GM19468 (cell line): ENCODE measurements around the gene NAXE.
"Not testable (repeated sequence)": the region's sequence is repeated elsewhere in the genome, so short reads cannot be mapped to it uniquely, and the experiment has no call there.

Experiments used
- ATAC-seq: cut with Tn5 transposase; IDR thresholded peaks from one replicate; pipeline ENCODE4 v1.9.1; 2021; ENCODE audit warnings: mild to moderate bottlenecking, moderate library complexity, moderate number of reproducible peaks; ENCODE audit not compliant: unreplicated experiment; ENCODE audit errors: extremely low read depth

The NAXE gene

DNA sequence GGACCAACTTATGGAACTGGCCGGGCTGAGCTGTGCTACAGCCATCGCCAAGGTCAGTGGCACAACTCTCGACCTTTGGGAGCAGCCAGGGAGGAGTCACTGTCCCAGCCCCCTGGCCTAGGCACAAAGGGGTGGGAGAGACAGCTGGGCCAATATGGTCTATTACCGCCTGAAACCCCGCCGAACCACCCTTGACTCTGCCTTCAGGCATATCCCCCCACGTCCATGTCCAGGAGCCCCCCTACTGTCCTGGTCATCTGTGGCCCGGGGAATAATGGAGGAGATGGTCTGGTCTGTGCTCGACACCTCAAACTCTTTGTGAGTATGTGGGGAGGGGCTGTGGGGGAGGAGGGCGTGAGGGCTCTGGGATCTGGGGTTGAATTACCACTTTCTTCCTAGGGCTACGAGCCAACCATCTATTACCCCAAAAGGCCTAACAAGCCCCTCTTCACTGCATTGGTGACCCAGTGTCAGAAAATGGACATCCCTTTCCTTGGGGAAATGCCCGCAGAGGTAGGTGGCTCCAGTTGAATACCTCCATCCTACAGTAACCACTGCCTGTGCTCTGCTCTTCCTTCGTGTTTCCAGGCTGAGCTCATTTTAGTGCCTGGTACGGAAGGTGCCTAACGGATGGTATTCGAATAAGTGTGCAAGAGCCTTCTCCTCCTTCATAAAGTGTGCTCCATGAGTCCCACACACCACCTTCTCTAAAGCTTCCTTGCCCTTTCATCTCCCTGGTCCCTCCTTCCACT is 758 bp downstream of the NAXE start:
- no peak for ATAC-seq

DNA sequence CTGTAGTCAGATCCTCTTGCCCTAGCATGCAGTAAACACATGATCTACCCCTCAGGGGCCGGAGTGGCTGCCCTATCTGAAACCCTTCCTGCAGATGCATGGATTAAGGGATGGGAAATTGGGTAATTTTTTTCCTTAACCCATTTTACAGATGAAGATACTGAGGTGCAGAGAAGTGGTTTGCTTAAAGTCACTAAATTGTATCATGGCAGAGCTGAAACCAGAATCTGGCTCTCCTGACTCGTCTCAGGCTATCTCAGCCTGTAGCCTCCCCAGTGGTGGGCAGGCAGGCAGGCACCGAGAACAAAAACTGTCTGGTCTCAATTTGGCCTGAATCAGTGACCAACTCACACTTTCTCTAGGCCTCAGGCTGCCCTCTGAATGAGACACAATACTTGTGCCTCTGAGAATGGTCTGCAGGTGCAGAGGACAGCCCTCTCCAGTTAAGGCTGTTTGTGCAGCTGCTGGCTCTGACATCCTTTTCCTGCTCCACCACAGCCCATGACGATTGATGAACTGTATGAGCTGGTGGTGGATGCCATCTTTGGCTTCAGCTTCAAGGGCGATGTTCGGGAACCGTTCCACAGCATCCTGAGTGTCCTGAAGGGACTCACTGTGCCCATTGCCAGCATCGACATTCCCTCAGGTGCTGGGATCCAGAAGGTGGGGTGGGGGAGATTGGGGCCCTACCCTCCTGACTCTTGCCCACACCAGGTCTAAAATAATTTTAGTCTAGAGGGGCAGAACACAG is 1.5 kb downstream of the NAXE start:
- no peak for ATAC-seq

DNA sequence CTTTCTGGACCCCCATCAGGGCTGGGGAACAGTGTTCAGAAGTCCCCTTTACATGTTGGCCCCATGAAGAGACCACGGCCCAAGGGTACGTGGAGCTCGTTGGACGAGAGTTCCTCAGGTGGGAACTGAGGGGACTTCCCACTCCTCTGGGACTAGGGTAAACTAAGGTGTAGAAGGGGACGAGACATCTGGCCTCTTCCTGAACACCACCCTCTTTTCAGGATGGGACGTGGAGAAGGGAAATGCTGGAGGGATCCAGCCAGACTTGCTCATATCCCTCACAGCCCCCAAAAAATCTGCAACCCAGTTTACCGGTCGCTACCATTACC is 2.0 kb downstream of the NAXE start:
- ATAC-seq = no peak

DNA sequence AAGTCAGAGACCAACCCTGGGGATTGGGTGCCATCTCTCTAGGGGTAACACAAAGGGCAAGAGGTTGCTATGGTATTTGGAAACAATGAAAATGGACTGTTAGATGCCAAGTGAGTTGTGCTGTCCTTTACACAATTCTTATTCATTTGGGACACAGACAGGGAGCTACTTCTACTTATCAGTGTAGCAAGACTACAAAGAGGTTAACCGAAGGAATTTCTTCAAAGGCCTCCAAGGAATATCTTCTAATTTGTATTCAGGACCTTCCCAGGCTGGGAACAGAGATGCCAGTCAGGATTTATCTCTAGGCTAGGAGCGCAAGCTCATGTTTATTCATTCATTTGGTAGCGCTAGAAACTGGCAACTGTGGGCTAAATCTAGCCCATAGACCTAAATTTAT is 2.6 kb downstream of the NAXE start:
- no peak for ATAC-seq

DNA sequence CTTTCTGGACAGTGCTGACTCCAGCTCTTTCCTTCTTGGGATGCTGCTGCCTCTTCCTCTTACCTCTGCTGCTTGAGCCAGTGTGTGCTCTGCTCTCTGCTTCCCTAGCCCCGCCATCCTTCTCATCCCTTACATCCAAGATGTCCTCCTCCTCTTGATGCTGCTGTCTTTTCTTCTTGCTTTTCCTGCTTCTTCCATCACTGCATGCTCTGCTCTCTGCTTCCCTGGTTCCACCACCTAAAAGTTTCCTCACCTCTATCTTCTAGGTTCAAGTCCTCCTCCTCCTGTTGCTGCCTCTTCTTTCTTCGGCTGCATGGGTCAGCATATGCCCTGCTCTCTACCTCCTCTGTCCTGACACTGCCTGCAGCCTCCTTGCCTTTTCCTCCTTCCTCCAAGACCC is 3.4 kb downstream of the NAXE start:
- no peak for ATAC-seq

DNA sequence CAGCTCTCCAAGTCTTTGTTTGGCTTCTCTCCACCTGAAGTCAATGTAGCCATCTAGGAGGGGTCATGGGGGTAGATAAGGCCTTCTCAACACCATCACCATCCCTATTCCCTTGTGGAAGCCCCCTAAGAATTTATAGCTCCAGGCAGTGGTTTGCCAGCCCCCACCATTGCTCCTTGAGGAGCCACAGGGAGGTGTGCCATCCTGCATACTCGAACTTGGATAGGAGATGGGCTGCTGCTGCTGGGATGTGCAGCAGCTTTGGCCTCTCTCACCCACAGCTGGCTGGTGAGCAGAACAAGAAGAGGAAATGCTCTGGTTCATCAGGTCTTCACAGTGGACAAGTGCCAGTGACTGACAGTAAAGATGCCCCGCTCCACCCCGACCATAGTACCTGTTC is 4.8 kb downstream of the NAXE start:
- ATAC-seq = no peak

DNA sequence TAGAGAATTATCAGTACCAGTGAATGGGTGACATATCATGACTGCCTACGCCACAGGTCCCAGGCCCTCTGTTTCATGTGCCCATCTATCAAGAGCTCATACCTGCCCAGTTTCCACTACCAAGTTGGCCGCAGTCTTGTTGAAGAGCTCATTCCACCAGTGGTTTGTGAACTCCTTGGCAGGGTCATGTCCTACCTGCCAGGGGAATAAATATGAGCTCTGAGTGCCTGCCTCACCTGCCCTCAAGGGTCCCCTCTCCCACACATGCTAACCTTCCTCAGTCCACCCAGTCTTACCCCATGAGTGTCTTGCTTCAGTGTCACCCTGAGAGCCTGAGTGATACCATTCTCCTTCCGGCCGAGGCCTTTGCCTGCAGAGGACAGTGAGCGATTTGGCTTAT is 6.5 kb downstream of the NAXE start:
- ATAC-seq = no peak

DNA sequence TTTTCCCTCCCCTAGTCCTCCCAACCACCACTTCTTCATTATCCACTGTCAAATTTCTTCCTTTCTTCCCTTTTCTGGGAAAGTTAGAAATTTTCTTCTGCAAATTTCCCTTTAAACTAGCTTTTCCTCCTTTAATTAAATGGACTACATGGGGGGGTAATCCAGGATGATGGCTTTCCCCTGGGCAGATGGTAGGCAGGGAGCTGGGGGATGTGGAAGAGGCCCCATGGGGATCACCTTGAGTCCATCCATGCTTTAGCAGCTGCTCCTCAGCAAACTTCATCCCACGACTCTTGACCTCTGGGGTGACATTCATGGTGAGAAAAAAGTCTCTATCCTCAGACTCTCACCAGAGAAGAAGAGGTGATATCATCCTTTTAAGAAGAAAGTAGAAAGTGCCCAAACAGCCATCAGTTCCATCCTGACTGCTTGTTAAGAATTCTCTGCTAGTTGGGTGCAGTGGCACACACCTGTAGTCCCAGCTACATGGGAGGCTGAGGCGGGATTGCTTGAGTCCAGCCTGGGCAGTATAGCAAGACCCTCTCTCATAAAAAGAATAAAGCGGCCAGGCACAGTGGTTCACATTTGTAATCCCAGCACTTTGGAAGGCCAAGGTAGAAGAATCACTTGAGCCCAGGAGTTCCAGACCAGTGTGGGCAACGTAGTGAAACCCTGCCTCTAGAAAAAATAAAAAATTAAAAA is 7.3 kb downstream of the NAXE start:
- no peak for ATAC-seq

DNA sequence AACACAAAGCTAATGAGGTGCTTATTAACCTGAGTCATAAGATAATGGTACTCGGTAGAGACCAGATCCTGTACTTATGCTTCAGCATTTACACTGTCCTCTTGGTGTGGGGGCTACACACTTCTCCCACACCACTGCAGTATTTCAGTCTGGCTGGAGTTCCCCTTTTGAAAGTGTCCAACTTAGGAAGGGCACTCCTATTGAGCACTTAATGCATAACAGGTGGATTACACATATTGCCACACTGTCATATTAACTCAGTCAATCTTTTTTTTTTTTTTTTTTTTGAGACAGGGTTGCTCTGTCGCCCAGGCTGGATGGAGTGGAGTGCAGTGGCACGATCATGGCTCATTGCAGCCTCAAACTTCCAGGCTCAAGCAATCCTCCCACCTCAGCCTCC is 8.2 kb downstream of the NAXE start:
- no peak for ATAC-seq

DNA sequence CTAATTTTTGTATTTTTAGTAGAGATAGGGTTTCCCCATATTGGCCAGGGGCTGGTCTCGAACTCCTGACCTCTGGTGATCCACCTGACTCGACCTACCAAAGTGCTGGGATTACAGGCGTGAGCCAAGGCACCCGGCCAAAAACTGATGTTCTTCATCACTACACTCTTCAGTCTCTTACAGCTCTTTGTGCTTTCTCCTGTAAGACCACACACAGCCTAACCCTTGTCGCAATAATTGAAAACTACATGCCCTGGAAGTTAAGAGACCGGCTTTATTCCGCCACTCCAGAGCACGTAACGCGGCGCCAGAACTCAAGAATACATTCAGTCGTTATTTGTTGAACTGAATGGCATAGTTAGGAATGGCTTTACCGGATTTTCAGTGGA is 9.2 kb downstream of the NAXE start:
- ATAC-seq = no peak

DNA sequence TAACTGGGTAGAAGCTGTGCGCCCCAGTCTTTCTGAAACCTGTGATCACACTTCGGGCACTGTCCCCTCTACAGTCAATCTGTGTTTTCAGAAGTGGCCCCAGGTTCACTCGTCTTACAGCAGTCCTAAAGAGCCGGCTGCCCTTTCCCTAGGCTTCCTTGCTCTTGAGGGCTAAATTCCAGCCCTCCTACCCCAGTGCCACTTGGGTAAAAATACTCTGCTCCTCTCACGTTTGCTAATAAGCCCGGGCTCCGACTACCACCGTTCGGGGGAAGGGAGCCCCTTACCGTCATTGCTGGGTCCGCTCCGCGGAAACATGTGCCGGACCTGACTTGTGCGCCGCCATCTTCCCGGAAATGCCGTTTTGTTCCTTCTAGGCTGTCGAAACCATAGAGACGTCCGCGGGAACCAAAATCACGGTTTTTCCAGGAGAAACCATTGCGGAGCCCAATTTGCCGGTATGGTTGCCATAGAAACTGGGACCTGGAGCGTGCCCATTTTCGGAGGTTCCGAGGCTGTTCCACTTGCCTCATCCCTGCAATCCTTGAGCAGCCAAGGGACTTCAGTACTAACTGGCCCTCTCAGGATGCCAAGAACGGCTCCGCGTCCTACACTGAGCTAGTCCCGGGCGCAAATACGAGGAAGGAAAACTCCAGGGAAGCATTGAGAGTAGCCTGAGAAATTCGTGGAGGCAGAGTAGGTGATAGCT is 9.7 kb downstream of the NAXE start, which contains the start of gene GPATCH4:
GPATCH4 (minus strand) TSS at position 358 of the 709 bp plus-strand sequence.
- ATAC-seq = no peak

DNA sequence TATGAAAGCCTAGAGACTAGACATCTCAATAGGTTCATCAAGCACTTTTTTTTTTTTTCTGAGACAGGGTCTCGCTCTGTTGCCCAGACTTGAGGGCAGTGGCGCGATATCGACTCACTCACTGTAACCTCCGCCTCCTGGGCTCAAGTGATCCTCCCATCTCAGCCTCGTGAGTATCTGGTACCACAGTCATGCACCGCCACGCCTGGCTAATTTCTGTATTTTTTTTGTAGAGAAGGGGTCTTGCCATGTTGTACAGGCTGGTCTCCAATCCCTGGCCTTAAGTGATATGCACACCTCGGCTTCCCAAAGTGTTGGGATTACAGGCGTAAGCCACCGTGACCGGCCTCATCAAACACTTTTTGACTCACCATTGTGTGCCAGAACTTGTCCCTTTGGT is 10.3 kb downstream of the NAXE start:
- ATAC-seq = no peak

DNA sequence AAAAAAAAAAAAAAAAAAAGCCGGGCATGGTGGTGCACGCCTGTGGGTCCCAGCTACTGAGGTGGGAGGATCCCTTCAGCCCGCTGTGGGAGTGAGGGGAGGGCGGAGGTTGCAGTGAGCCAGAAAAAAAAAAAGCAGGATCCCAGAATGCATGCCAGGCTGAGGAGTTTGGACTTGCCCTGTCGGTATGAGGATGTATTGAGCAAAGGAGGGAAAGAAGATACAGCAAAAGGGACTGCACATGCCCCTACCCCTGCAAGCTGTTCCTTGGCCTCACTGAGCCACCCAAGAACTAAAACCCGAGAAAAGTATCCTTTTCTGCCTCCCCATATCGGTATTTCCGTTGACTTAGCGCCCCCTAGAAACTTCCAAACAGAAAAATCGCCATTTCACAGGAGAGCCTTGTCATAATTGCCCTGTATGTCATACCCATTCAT is 11.0 kb downstream of the NAXE start:
- no peak for ATAC-seq

DNA sequence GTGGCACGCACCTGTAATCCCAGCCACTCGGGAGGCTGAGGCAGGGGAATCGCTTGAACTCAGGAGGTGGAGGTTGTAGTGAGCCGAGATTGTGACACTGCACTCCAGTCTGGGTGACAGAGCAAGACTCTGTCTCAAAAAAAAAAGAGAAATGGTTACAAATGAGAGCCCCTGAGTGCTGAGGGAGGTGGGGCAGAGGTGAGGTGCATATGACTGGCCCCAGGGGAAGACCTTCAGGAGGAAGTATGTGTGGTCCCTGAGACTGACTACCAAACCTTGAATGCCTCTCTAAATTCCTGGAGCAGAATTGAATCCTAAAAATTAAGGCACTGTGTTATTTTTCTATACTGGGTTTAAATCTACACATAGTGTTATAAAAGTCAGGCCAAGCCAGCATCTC is 15.8 kb downstream of the NAXE start:
- ATAC-seq = not testable (repeated sequence)

DNA sequence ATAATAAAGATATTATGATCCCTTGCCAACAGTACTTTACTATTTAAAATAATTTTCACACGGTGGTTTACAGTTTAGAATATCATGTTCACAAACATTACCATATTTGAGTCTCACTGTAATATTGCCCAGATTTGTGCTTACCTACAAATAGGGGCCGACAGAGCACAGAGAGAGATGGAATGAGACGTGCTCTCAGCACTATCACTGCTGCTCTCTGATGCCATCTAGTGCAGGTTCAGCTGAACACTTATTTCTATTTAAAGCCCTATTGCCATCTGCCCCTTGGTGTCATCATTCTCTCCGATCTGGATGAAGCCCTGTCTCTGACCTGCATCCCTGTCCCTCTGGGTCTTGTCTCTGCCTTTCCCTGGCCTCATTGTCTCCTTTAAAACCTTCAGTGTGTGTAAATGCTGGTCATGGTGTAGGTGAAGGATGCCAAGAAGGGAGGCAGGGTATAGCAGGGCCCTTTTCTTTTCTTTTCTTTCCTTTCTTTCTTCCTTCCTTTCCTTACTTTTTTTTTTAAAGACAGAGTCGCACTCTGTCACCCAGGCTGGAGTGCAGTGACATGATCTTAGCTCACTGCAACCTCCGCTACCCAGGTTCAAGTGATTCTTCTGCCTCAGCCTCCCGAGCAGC is 16.6 kb downstream of the NAXE start:
- ATAC-seq = no peak

DNA sequence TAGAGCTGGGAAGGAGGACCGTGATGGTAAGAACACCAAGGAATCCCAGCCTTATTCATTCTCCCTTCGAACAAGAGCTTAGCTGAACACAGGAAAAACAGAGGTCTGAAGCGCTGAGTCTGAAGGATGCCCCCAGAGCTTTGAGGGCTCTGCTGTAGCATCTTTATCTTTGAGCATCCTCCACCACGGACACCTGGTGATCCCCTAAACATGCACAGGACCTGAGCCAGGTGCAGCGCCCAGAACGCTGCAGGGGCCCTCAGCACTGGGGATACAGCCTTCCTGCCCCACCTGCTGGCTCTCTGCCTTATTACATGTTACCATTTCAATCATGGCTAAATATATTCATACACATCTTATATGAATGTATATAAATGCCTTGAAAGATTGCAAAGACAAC is 17.4 kb downstream of the NAXE start:
- ATAC-seq = no peak

DNA sequence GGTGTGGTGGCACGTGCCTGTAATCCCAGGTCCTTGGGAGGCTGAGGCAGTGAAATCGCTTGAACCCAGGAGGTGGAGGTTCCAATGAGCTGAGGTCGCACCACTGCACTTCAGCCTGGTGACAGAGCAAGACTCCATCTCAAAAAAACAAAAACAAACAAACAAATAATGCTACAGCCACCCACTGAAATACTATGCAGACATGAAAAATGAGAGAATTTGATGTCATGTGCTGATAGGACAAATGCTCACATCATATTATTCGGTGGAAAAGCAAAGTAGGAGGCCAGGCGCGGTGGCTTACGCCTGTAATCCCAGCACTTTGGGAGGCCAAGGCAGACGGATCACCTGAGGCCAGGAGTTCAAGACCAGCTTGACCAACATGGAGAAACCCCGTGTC is 18.5 kb downstream of the NAXE start:
- not testable (repeated sequence) for ATAC-seq

DNA sequence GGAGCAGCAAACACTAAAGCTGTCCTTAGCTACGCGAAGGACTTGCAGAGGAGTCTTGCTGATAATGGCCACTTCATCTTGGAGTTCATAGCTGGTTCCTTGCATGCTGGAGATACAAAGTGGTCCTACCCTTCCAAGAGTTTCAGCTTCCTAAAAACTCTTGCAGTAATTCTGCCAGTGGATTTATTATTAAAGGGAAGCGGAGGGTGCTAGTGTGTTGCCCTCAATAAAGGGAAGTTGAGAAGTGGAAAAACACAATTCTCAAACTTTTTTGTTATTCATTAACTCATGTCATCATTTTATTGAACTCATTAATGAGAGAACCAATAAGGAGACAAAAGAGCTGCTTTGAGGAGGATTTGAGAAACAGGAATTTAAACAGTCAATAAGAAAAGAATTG is 21.1 kb downstream of the NAXE start:
- ATAC-seq = no peak

DNA sequence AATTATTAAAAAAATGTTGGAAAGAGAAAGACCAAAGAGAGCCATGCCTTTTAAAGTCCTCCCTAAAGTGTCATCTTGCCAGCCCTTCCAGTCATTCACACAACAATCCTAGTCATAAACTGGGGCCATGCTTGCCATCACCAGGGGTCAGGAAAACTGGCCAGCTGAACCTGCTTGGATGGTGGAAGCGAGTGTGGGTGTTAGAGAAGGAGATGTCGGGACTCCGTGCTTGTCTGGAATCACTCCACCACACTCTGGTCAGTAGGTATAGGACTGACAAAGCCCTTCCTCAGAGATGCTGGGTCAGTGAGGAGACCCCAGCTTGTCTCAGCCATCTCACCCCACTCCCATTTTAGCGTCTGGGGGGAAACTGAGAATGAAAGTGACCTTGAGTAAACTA is 24.4 kb downstream of the NAXE start:
- ATAC-seq = no peak

DNA sequence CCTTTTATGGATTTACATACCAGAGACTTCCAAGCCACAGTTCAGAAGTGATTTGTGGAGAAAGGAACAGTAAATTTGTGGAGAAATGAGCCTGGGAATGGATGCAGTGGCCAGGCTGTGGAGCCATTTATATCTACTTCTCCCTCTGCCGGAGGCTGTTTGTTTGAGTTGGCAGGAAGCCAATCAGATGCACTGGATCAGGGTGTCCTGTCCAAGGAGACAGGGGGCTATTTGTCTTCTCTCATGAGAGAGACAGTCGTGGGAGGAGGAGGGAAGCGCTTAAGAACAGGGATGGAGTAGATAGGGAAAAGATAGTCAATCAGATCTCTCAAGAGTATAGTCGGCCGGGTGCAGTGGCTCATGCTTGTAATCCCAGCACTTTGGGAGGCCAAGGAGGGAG is 24.9 kb downstream of the NAXE start:
- no peak for ATAC-seq
